Small intestine (tissue), 7 donors: ENCODE measurements around the gene RGS19. TPM values are rescaled to one million over a fixed set of nuclear protein-coding genes. Genes with fewer than 3 reads are reported as not detected.

ENCODE experiments used
- DNase-seq, 2 donors: peaks; one replicate each; pipeline versions ENCODE4 v3.0.0 to v3.0.0-alpha.2; 2013
- FAIRE-seq: peaks from 2 replicates; lab custom pipeline; 2012; peaks lifted over from hg19 to GRCh38; lab: Jason Lieb, UNC
- H3K27ac ChIP-seq, 3 donors: one replicate each; pipeline ENCODE4 v1.5.1; 2013; ENCODE audit warnings: low read length in 2 of 3, mild to moderate bottlenecking in 2 of 3, control low read depth in 1 of 3, inconsistent platforms in 1 of 3, low read depth in 1 of 3, moderate library complexity in 1 of 3
- H3K27me3 ChIP-seq, 3 donors: one replicate each; pipeline ENCODE4 v1.6.1; 2013; ENCODE audit warnings: low read length in 3 of 3, inconsistent platforms in 1 of 3; ENCODE audit not compliant: control insufficient read depth in 3 of 3, insufficient read depth in 3 of 3
- H3K36me3 ChIP-seq, 3 donors: one replicate each; pipeline ENCODE4 v1.6.1; 2013; ENCODE audit warnings: low read length in 3 of 3, inconsistent platforms in 1 of 3, low read depth in 1 of 3, mild to moderate bottlenecking in 1 of 3, moderate library complexity in 1 of 3; ENCODE audit not compliant: control insufficient read depth in 3 of 3, insufficient read depth in 2 of 3
- H3K4me1 ChIP-seq, 3 donors: one replicate each; pipeline ENCODE4 v1.6.1; 2013; ENCODE audit warnings: low read length in 2 of 3, inconsistent platforms in 1 of 3, low read depth in 1 of 3, mild to moderate bottlenecking in 1 of 3, moderate library complexity in 1 of 3; ENCODE audit not compliant: control insufficient read depth in 3 of 3, insufficient read depth in 2 of 3
- H3K4me3 ChIP-seq, 3 donors: one replicate each; pipeline ENCODE4 v1.5.1; 2013; ENCODE audit warnings: low read length in 3 of 3, control low read depth in 1 of 3, inconsistent platforms in 1 of 3, low read depth in 1 of 3, mild to moderate bottlenecking in 1 of 3, moderate library complexity in 1 of 3
- H3K9me3 ChIP-seq, 2 donors: one replicate each; pipeline ENCODE4 v1.6.1; 2013; ENCODE audit warnings: low read depth in 1 of 2, low read length in 1 of 2; ENCODE audit not compliant: control insufficient read depth in 2 of 2, insufficient read depth in 1 of 2
- WGBS, 3 donors: extraction: QIAGEN DNeasy Blood & Tissue Kit; methylation state at CpG; one replicate each; pipeline ENCODE4 v1.1.7; 2013; 5-methylcytosine and 5-hydroxymethylcytosine counted together
- polyA plus RNA-seq, 4 donors: library from polyadenylated mRNA; stranded (reverse) in 3 of 4; unstranded in 1 of 4; fragments of 200-250 nt in 3 of 4; fragments of 120-200 nt in 1 of 4; gene quantifications; one replicate each; pipeline versions ENCODE4 v1.2.1 to v1.2.3, GENCODE V29; 2013
- donor health status: healthy with polysubstance abuse.
- donor health status: control.
- donor health status: control.
- donor health status: Bipolar disorder and iron deficiency.
- donor health status: healthy.

The RGS19 gene
- polyA plus RNA-seq, 4 donors: 1.8 to 10.8 (median 6.2) TPM

DNA sequence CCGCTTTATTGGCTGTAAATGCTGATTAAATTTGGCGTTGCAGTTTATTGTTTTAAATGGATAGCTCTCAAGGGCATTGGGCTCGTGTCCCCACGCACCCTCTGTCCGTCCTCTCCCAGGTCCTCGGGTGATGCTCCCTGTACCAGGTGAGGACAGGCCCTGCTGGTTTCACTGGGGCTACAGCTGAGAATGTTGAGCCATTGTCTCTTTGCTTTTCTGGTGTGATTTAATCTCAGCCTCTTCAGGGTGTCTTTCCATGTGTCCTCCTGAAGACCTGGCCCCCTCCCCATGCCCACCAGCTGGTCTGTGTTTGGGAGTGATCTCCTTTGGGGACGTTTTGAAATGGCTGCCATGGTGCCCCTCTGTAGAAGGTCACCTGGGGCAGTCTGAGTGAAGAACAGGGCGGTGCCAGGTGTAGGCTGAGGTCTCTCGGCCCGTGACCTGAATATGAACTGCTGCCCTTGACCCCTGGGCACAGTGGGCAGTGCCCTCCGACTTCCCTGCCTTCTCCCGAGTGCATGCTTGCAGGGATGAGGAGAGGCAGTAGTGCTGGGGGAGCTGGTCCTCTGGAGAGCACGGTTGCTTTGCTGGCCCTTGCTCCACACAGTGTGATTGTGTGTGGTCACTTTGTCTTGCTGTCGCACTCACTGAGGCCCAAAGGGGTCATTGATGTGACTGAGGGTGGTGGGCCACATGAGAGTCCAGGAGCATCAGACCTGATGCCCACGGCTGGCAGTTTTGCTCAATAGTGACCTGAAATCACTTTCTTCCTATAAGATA lies 55.8 kb downstream of the RGS19 start:
- no peaks in the 10 kb centered on the region for H3K9me3 ChIP-seq
- no peak overlapping the region for H3K27ac ChIP-seq
- no peak for FAIRE-seq
- WGBS, 3 donors: 37 to 69% (median 50%) methylated on average over 15 of the region's 15 CpGs
- H3K4me3 ChIP-seq: no peak overlapping the region
- H3K27me3 ChIP-seq: peaks cover 0 to 12% (median 0%) of the 10 kb centered on the region in 3 donors
- H3K4me1 ChIP-seq: peaks cover 0 to 25% (median 2%) of the 10 kb centered on the region in 3 donors
- no peak for DNase-seq
- H3K36me3 ChIP-seq: peaks cover 18 to 96% (median 29%) of the 10 kb centered on the region in 3 donors

Other genes with a start within 250 kb of the RGS19 start
- gene ZBTB46, start 248.3 kb downstream of the RGS19 start, polyA plus RNA-seq: 1 to 10 TPM in 3 of 4 donors, not detected in 1; 1.1 to 3.1 (median 2.6) TPM
- under 1 TPM in 2 of 4 donors, not detected in 2; 0.34 to 0.67 TPM for gene ABHD16B, start 218.0 kb downstream of the RGS19 start, polyA plus RNA-seq
- gene TPD52L2, start 214.2 kb downstream of the RGS19 start, polyA plus RNA-seq: 10 to 100 TPM; 65.6 to 87.7 (median 70.0) TPM
- gene DNAJC5, start 184.4 kb downstream of the RGS19 start, polyA plus RNA-seq: 10 to 100 TPM; 20.6 to 52.3 (median 40.3) TPM
- 100 to 1,000 TPM in 1 of 4 donors, 10 to 100 TPM in 3; 47.1 to 131 (median 64.9) TPM for gene UCKL1, start 123.1 kb downstream of the RGS19 start, polyA plus RNA-seq
- 1 to 10 TPM; 2.5 to 5.0 (median 3.6) TPM for gene ZNF512B, start 109.6 kb downstream of the RGS19 start, polyA plus RNA-seq
- gene SAMD10, start 99.9 kb downstream of the RGS19 start, polyA plus RNA-seq: 1 to 10 TPM; 3.6 to 7.3 (median 5.2) TPM
- gene PRPF6, start 98.4 kb downstream of the RGS19 start, polyA plus RNA-seq: 10 to 100 TPM; 35.3 to 61.2 (median 48.1) TPM
- gene C20orf204, start 43.3 kb downstream of the RGS19 start, polyA plus RNA-seq: 1 to 10 TPM in 3 of 4 donors, under 1 TPM in 1; 0.91 to 2.4 (median 1.6) TPM
- gene SOX18, start 29.9 kb downstream of the RGS19 start, polyA plus RNA-seq: 10 to 100 TPM in 1 of 4 donors, 1 to 10 TPM in 2, under 1 TPM in 1; 0.67 to 26.8 (median 2.9) TPM
- gene TCEA2, start 16.3 kb downstream of the RGS19 start, polyA plus RNA-seq: 10 to 100 TPM in 2 of 4 donors, 1 to 10 TPM in 2; 7.8 to 28.5 (median 12.6) TPM
- gene OPRL1, start 564 bp upstream of the RGS19 start, polyA plus RNA-seq: under 1 TPM in 2 of 4 donors, not detected in 2; 0.30 to 0.61 TPM
- under 1 TPM in 1 of 4 donors, not detected in 3; 0.09 TPM for gene LKAAEAR1, start 4.9 kb upstream of the RGS19 start, polyA plus RNA-seq
- gene NPBWR2, start 28.0 kb upstream of the RGS19 start, polyA plus RNA-seq: not detected
- gene MYT1, start 84.9 kb upstream of the RGS19 start, polyA plus RNA-seq: under 1 TPM in 2 of 4 donors, not detected in 2; 0.63 to 0.77 TPM
- gene PCMTD2, start 176.2 kb upstream of the RGS19 start, polyA plus RNA-seq: 10 to 100 TPM; 15.7 to 80.0 (median 21.1) TPM